Measurements from ENCODE around the gene ADAMTS6.
A peak's percentile ranks its signal among the peaks of the same experiment; 100 is the strongest.

ADAMTS6 gene

GRCh38 chr5:65100911-65101631, 380.6 kb downstream of the ADAMTS6 start:
- DNase-seq, result peak; percentile 5

Data from MV-4-11 (cell line).